Astrocyte of the cerebellum (primary cell): ENCODE data around the gene PLD1.
"Not testable (repeated sequence)": the region's sequence is repeated elsewhere in the genome, so short reads cannot be mapped to it uniquely, and the experiment has no call there.

Experiments used
- DNase-seq: peaks from one replicate; pipeline ENCODE4 v3.0.0-alpha.2; 2011; ENCODE audit warnings: low read depth
- H3K4me3 ChIP-seq: 2 replicates; pipeline ENCODE4 v1.5.1; 2011; ENCODE audit warnings: mild to moderate bottlenecking, low read depth, low read length, moderate library complexity
- CTCF ChIP-seq: IDR thresholded peaks from 2 replicates; pipeline ENCODE4 v1.5.1; 2012; ENCODE audit warnings: low read length, low read depth, moderate library complexity, mild to moderate bottlenecking; ENCODE audit errors: missing control alignments
- in situ Hi-C: cut with HindIII; loops from 2 replicates; pipeline ENCODE4 v1.10.0; 2017; ENCODE audit warnings: low sequenced_read_pairs

Gene PLD1

GRCh38 chr3:171753025-171753472, 57.2 kb downstream of the PLD1 start:
- no peak overlapping the region for H3K4me3 ChIP-seq
- TF ChIP-seq CTCF, result no peak
- in situ Hi-C loops, result no loop called here
- DNase-seq, result no peak

GRCh38 chr3:171752329-171752728, 58.0 kb downstream of the PLD1 start:
- DNase-seq, result no peak
- H3K4me3 ChIP-seq, result no peak overlapping the region
- TF ChIP-seq CTCF, result no peak
- in situ Hi-C loops, result no loop called here

GRCh38 chr3:171749124-171749523, 61.2 kb downstream of the PLD1 start:
- in situ Hi-C loops, result no loop called here
- TF ChIP-seq CTCF, result no peak
- H3K4me3 ChIP-seq, result no peak overlapping the region
- no peak for DNase-seq

- no peak for TF ChIP-seq CTCF
- in situ Hi-C loops, result no loop called here
- peak; percentile 49 for DNase-seq
- no peak overlapping the region for H3K4me3 ChIP-seq
These were observed 62.0 kb downstream of the PLD1 start for GRCh38 chr3:171748064-171748924.

- no peak overlapping the region for H3K4me3 ChIP-seq
- TF ChIP-seq CTCF, result no peak
- in situ Hi-C loops, result no loop called here
- no peak for DNase-seq
These were observed 62.9 kb downstream of the PLD1 start for GRCh38 chr3:171747223-171747920.

GRCh38 chr3:171746320-171747222, 63.7 kb downstream of the PLD1 start:
- in situ Hi-C loops, H3K4me3 ChIP-seq, DNase-seq: not testable (repeated sequence)
